ENCODE measurements around the gene TTC31. TPM values are rescaled to one million over a fixed set of nuclear protein-coding genes. Genes with fewer than 3 reads are reported as not detected.
A peak's percentile ranks its signal among the peaks of the same experiment; 100 is the strongest.
"Not testable (repeated sequence)": the region's sequence is repeated elsewhere in the genome, so short reads cannot be mapped to it uniquely, and the experiment has no call there.

TTC31 gene
- total RNA-seq, 1 experiment from 2014 or later: 14.7 TPM

DNA sequence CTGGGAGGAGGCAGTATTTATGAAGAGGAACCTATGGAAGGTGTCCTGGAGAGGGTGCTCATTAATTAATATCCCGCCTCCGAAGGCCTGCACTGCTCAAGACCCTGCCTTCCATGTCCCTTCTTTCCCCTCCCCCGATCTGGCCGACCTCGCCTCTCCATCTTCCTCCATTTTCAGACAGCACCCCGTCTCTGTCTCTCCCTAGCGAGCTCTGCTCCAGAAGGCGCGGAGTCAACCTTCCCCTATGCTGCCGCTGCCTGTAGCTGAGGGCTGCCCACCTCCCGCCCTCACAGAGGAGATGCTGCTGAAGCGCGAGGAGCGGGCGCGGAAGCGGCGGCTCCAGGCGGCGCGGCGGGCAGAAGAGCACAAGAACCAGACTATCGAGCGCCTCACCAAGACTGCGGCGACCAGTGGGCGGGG, 25.7 kb upstream of the TTC31 start:
- DNase-seq (ENCODE audit: low spot score): no peak

DNA sequence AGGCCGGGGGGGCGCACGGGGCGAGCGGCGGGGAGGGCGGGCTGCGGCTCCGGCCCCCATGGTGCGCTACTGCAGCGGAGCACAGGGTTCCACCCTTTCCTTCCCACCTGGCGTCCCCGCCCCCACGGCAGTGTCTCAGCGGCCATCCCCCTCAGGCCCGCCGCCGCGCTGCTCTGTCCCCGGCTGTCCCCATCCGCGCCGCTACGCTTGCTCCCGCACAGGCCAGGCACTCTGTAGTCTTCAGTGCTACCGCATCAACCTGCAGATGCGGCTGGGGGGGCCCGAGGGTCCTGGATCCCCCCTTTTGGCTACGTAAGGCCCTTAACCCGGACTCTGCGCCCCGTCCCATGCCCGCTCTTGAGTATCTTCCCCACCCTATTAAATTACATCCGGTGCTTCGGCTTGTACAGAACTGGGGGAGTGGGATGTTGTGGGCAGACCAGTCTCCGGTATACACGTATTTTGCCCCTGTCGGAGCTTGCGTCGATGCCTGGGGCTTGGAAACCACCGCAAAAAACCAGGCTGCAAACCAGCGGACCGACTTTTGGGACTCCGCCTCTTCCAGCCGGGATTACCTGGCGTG, 25.2 kb upstream of the TTC31 start:
- DNase-seq (ENCODE audit: low spot score): no peak

DNA sequence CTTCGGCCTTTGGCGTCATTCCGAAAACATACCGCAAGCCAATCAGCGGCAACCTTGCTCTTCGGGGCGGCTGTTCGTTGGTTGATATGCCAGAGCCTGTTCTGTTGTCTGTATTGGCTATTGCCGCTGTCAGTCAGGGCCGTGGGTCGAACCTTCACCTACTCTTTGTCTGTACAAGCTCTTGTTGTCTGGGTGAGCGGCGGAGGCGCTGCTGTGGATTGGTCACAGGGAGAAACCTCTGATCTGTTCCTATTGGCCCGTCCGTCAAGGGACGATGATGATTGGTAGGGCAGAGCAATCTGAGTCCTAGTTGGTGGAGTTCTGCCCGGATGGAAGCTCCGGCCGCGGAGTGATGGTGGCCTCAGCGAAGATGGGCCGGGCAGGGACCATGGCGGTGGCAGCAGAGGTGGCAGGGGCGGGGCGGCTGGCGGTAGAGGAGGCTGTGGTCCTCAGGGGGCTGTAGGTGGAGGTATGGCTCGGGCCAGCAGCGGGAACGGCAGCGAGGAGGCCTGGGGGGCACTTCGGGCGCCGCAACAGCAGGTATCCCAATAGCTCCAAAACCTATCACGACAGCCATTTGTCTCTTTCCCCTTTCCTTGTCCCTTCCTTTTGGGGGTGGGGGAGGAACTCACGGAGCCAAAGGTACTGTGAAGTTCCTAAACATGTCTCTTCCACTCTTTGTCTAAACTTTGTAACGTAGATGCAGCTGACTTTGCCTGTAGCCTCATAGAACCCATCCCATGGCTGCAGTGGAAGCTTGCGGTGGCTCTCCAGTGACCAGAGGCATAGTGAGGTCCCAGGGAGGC, 24.5 kb upstream of the TTC31 start, which contains the start of gene WBP1:
WBP1 (plus strand) TSS at position 307 of the 806 bp plus-strand sequence; CDS start at position 472, 165 bp downstream.
- DNase-seq (ENCODE audit: low spot score): peak; percentile 100

DNA sequence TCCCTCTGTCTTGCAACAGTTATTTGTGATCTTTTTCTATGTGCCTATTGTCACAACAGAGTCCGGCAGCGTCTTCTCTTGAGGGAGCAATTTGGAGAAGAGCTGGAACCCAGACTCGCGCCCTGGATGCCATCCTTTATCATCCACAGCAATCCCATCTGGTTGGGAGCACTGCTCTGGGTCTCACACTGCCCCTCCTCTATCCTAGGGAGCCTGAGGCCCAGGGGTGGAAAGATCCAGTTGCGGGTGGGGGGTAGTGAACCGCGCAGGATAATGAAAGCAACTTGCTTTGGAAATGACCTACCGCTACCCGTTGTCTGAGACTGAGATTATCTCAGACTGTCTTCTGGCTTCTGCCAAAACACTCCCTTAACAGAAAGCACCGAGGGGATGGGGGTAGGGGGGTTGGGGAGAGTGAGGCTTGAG, 23.9 kb upstream of the TTC31 start:
- DNase-seq (ENCODE audit: low spot score): no peak

DNA sequence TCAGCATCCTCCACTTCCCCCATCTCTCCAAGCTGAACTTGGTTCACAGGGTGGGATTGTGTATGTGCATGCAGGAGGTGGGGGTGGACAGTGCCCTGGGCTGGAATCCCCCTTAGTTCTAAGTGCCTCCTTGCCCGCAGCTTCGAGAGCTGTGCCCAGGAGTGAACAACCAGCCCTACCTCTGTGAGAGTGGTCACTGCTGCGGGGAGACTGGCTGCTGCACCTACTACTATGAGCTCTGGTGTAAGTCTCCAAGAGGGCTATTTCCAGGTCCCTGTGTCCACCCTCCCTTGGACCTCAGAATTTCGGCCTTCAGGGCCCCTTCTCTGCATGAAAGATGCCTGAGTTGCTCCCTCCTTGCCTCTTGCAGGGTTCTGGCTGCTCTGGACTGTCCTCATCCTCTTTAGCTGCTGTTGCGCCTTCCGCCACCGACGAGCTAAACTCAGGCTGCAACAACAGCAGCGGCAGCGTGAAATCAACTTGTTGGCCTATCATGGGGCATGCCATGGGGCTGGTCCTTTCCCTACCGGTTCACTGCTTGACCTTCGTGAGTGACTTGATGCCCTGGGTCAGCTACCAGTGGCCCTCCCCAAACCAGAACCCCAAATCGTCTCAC, 23.3 kb upstream of the TTC31 start:
- not testable (repeated sequence) for DNase-seq (ENCODE audit: low spot score)

DNA sequence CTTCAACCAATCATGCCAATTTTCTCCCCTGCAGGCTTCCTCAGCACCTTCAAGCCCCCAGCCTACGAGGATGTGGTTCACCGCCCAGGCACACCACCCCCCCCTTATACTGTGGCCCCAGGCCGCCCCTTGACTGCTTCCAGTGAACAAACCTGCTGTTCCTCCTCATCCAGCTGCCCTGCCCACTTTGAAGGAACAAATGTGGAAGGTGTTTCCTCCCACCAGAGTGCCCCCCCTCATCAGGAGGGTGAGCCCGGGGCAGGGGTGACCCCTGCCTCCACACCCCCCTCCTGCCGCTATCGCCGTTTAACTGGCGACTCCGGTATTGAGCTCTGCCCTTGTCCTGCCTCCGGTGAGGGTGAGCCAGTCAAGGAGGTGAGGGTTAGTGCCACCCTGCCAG, 22.7 kb upstream of the TTC31 start:
- not testable (repeated sequence) for DNase-seq (ENCODE audit: low spot score)

DNA sequence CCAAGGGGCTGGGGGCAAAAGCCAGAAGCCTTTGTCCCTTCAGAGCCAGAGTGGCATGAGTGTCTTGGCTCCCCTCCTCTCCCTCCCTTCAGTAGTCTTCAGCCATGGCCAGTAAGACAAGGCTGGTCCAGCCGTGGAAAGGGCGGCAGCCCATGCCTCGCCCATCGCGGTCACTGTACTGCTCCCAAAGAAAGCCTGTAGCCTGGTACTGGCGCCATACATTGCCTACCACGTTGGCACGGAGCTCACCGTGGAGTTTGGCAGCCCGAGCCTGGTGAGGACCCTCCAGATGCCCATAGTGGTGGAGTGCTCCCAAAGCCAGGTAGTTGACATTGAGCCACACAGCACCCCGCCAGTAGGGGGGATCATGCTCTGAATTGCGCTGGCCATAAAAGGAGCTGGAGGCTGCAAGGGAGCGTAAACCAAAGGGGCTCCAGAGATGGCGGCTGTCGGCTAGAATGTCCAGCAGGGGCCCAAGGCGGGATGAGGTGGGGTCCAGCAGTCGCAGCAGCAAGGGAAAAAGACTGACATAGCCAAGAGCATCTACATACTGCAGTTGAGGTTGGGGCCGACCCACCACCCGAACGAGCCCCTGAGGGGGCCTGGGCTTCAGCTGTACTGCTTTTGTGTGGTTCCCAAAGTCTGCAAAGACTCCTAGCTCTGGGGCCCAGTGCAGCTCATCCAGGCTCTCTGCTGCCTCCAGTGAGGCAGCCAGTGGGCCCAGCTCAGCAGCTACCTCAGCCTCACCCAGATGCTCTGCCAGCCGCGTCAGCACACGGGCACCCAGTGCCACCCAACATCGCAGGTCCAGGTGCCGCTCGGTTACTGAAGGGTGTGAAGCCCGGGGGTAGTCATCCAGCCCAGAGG, 21.5 kb upstream of the TTC31 start:
- no peak for DNase-seq (ENCODE audit: low spot score)

DNA sequence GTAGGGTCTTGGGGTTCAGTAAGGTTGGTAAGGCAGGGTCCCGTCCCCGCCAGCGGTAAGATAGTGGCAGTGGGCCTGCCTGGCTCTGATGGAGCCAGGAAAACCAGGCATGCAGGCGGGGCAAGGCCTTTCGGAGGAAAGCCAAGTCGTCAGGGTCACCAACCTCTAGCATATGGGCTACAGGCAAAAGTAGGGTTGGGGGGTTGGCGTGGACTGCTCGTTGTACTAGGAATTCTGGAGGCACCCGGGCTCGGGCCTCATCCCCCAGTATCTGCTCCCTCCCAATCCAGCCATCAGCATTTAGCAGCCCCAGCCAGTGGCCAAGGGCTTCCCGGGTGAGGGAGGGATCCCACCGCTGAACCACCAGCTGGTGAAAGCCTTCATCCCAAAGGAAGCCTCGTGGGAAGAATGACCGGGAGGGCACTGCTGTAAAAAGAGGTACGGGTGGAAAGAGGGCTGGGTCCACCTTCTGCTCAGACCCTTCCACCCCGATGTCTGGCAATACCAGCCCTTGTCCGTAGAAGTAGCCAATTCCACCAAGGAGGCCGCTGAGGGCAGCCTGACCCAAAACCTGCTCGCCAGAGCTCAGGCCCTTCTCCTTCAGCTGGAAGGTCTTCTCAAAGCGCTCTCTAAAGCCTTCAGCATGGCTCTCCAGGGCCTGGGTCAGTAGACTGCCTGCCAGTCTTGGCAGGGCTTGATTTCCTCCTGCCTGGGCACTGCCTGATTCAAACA, 20.7 kb upstream of the TTC31 start:
- no peak for DNase-seq (ENCODE audit: low spot score)

DNA sequence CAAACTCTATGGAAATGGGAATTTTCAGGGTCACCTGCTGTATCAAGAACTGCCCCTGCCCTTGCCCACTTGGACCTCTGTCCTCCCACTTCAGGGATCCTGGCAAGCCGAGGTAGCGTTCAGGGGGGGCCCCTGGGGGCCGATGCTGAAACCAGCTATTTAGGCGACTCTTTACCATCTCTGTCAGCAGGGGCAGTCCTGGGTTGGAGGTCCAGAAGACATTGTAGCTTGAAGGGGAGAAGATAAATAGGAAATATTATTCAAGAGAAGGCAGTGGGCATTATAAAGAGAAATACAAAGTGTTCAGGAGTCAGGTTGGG, 20.1 kb upstream of the TTC31 start:
- DNase-seq (ENCODE audit: low spot score): no peak

DNA sequence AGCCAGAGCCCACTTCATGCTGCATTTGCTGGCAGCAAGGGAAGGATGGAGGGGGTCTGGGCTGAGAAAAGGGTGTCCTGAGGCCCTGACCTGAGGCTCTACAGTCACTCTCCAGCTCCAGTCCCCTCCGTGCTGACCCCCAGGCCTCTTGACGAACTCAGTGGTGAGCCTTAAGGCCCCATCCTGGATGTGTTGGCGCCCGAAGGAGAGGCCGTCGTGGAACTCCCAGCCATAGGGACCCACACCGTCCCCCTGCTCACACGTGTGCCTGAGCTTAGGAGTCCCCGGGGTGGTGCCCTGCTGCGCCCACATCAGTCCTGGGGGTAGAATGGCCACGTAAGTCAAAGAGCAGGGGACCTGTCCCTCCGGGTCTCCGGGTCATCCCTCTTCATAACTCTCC, 18.5 kb upstream of the TTC31 start:
- no peak for DNase-seq (ENCODE audit: low spot score)

DNA sequence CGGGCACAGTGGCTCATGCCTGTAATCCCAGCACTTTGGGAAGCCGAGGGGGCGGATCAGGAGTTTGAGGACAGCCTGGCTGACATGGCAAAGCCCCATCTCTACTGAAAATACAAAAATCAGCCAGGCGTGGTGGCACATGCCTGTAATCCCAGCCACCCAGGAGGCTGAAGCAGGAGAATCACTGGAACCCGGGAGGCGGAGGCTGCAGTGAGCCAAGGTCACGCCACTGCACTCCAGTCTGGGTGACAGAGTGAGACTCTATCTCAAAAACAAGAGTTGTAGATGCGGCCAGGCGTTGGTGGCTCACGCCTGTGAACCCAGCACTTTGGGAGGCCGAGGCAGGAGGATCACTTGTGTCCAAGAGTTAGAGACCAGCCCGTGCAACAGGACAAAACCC, 12.1 kb upstream of the TTC31 start:
- DNase-seq (ENCODE audit: low spot score): not testable (repeated sequence)

DNA sequence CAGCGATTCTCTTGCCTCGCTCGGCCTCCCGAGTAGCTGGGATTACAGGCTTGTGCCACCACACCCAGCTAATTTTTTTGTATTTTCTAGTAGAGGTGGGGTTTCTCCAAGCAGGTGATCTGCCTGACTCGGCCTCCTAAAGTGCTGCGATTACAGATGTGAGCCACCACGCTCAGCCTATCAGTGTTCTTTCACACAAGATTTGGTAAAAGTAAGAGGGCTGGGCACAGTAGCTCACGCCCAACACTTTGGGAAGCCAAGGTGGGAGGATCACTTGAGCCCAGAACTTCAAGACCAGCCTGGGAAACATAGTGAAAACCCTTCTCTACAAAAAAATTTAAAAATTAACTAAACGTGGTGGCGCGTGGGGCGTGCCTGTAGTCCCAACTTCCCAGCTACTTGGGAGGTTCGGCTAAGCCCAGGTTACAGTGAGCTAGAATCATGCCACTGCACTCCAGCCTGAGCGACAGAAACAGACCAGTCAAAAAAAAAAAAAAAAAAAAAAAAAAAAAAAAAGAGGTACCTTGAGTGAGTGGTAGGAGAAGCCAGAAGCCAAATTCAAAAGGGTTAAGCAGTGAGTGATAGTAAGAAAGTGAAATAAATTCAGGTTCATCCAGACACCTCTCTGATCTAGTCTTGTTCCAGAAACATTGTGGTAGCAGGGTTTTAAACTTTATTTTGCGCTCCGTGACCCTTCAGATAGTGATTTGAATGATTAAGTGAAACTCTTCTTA, 11.4 kb upstream of the TTC31 start:
- no peak for DNase-seq (ENCODE audit: low spot score)

DNA sequence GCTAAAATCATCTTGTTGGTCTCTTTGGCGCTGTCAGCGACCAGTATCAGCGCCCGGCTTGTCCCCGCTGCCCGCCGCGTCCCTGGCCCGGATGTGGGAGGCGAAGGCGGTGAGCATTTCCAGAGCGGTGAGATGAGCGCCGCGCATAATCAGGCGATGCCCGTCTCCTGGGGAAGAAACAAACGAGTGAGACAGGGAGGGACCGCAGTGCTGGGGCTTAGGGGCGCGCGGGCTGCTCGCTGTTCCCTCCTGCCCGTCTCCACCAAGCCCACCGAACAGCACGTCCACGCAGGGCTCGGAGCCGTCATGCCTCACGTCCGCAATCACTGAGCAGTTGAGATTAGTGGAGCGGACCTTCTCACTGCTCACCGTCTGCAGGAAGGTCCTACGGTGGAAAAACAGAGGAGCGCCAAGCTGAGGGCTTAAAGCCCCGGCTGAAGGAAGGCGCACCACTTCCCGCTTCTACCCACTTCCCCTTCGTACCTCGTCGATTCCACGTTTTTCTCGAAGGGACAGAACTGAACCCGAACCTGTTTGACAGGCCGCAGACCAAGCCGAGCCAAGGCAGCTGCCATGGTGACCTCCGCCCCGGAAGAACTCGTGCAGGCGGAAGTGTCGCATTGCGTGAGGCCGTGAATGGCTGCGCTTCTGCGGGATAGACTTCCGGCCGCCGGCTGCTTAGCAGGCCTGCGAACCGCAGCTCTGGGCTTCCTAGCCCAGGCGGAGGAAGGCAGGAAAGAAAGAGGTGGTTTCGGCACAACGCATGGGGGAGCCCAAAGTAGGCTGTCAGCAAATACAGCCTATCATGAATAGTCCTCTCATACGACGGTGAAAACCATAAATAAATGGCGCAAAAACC, 10.6 kb upstream of the TTC31 start, which contains the start of gene MRPL53:
MRPL53 (minus strand) TSS at position 595 of the 859 bp plus-strand sequence; CDS start at position 575, 20 bp downstream.
- peak; percentile 79 for DNase-seq (ENCODE audit: low spot score)

DNA sequence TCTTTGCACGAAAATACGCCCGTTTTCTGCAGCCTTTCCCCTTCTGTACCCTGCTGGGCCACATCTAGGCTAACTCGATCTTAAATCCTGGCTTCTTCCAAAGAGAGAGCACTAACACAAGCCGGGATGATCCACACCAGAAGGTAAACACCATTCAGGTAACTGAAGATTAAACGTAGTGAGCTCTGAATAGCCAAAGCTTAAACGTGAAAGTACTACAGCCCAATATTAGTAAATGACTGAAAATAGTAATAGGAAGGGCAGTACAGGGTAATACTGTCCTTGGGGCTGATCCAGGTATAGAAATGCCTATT, 10.0 kb upstream of the TTC31 start:
- DNase-seq (ENCODE audit: low spot score): no peak

DNA sequence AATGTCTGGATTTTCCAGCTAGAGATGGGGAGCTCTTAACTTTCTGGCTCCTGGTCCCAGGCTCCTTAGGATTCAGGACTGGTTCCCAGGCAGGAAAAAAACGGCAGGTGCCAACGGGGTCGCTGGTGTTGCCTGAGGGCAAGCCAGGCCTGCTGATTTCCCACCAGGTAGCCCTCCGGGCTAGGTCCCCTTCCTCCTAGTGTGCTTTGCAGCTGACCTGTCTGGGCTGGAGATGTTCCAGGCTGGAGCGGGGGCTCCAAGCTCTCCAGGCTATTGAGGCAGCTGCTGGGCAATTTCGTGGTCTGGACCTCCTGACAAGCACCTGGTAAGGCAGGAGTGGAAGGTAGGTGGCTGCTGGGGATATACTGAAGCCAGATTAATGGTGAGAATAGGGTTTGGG, 8.4 kb upstream of the TTC31 start:
- DNase-seq (ENCODE audit: low spot score): no peak

DNA sequence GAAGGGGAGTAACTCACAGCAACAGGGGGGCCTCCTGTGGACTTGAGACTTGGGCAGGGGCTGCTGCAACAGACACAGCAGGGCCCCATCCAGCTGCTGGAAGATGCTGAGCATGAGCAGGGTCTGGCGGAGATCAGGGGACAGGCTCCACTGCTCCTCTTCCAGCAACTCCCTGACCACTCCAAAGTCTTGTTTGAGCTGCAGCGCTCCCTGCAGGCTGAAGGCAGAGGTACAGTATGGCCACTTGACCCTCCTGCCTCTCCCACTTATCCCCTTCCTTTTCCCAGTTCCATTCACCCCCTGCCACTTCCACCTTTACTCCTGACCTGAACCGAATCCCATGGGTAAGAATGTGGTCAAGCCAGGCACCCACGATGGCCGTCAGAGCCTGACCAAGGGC, 8.0 kb upstream of the TTC31 start:
- DNase-seq (ENCODE audit: low spot score): no peak

DNA sequence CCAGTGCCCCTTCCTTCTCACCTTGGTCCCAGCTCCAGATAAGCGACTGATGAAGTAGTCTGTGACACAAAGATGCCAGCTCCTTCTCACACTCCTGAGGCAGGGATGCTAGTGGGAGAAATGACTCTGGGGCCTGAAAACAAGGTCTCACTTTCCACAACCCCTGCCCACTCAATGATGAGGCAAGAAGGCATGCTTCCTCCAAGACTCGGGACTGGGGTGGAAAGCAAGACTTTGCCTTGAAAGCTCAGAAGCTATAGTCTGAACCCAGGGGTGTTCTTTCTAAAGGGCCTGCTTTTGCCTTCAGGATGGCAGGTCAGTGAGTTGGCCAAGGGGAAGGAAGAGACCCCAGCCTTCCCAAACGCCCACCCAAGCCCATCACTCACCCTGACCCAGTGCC, 1.4 kb upstream of the TTC31 start:
- DNase-seq (ENCODE audit: low spot score): no peak

DNA sequence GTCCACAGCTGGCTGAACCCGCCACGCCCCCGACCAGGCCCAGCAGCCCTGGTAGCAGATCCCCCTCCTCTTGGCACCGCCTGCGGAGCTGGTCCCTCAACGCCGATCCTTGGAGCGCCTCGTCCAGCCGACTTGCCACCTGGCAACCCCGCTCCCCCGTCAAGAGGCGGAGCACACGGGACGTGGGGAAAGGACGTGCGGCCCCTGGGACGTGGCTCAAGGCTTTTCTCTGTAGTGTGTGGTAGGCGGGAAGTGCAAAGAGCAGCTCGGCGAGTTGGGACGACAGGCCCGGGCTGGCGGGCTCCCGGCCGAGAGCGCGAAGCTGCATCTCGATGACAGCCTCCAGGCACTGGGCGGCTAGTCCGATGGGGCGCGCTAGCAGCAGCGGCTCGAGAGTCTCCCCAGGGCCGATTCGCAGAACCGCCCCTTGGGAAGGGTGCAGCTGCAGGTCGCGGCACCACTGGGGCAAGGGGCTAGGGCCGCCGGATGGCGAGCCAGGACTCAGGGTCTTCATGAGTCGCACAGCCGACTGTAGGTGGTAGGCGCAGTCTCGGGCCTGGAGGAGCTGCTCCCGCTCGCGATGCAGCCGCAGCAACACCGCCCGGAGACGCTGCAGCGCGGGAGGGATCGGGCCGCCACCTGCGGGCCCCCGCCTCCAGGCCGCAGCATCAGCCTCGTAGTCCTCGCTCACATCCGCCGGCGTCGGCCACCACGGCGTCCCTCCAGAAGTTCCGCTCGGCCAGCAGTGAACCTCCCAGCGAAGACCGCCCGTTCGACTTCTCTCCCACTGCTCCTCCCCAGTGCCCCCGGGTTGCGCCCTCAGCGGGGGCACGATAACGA, 700 bp upstream of the TTC31 start:
- DNase-seq (ENCODE audit: low spot score): no peak

DNA sequence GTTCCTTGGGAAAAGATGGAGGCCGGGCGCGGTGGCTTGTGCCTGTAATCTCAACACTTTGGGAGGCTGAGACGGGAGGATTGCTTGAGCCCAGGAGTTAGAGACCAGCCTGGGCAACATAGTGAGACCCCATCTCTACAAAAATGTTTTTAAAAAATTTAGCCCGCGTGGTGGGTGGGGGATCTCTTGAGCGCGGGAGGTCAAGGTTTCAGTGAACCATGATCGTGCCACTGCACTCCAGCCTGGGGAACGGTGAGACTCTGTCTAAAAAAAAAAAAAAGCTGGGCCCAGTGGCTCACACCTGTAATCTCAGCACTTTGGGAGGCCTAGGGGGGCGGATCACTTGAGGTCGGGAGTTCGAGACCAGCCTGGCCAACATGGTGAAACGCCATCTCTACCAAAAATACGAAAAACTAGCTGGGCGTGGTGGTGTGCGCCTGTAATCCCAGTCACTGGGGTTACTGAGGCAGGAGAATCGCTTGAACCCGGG, 839 bp downstream of the TTC31 start:
- not testable (repeated sequence) for DNase-seq (ENCODE audit: low spot score)

All from A172 (cell line).